ENCODE measurements around the gene DLG2.

Gene DLG2

DNA sequence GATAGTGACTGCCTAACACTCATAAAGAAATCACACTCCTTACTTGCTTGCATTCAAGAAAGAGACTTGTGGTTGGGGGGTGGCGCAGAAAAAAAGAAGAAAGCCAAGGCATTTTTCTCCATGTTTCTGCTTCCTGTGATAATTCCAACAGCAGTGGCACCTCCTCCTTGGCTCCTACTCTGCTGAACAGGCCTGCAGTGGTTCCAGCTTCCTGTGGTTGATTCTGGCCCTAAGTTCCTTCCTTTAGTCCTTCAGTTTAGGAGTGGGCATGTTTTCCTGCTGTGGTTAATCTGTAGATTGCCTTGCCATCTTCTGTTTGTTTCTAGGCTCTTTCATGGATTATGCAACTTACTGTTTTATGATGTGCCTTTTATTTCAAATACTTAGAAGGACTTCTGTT lies 940.4 kb downstream of the DLG2 start:
- Histone ChIP-seq H2AFZ (ENCODE audit: low read length) (no peak overlapping the region), H3K27ac (ENCODE audit: low read length) (no peak overlapping the region), H3K4me3 (ENCODE audit: low read length) (no peak overlapping the region), H3K9me2 (replicated peaks; ENCODE audit: insufficient read depth, low read length) (no peaks in the 10 kb centered on the region), H4K20me1 (ENCODE audit: insufficient read depth, low read length) (no peaks in the 10 kb centered on the region), H3K4me1 (ENCODE audit: low read length) (no peaks in the 10 kb centered on the region), H3K79me2 (ENCODE audit: low read length) (no peaks in the 10 kb centered on the region), H3K4me2 (ENCODE audit: low read depth, low read length) (no peak overlapping the region), H3K36me3 (replicated peaks; ENCODE audit: insufficient read depth, low read length) (no peaks in the 10 kb centered on the region), H3K9ac (ENCODE audit: low read length) (no peak overlapping the region), H3K27me3 (replicated peaks; ENCODE audit: insufficient read depth, low read length) (no peaks in the 10 kb centered on the region), H3F3A (ENCODE audit: insufficient read depth, low read length) (no peaks in the 10 kb centered on the region), H3K9me3 (replicated peaks; ENCODE audit: insufficient read depth, low read length) (no peaks in the 10 kb centered on the region)
- TF ChIP-seq EZH2 (optimal IDR thresholded peaks at IDR 0.05; ENCODE audit: low read depth, low read length) (no peak), EZH2phosphoT487 (IDR thresholded peaks at IDR 0.05; ENCODE audit: low read length) (no peak)
- TF ChIP-seq, protein P1, sequence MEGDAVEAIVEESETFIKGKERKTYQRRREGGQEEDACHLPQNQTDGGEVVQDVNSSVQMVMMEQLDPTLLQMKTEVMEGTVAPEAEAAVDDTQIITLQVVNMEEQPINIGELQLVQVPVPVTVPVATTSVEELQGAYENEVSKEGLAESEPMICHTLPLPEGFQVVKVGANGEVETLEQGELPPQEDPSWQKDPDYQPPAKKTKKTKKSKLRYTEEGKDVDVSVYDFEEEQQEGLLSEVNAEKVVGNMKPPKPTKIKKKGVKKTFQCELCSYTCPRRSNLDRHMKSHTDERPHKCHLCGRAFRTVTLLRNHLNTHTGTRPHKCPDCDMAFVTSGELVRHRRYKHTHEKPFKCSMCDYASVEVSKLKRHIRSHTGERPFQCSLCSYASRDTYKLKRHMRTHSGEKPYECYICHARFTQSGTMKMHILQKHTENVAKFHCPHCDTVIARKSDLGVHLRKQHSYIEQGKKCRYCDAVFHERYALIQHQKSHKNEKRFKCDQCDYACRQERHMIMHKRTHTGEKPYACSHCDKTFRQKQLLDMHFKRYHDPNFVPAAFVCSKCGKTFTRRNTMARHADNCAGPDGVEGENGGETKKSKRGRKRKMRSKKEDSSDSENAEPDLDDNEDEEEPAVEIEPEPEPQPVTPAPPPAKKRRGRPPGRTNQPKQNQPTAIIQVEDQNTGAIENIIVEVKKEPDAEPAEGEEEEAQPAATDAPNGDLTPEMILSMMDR (IDR thresholded peaks at IDR 0.05; ENCODE audit: low read length), result no peak
- DNase-seq, result no peak

DNA sequence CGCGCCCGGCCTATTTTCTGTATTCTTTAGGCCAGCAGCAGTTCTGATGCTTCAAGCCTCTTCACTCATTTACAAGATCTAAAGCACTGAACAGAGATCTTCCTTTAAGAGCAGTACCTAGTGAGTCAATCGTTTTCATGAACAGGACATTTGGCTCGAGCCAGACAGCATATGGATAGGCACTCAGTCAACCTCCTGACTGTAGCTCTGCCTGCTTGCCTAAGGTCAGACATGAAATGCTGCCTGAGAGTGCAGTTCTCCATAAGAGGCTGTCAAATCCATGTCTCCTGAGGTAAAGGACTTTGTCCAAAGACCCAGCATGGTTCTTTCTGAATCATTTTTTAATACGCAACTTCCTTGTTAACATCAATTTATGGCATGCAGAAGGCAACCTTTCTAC lies 941.2 kb downstream of the DLG2 start:
- H3K27ac ChIP-seq (ENCODE audit: low read length), result no peak overlapping the region
- H4K20me1 ChIP-seq (ENCODE audit: insufficient read depth, low read length), result no peaks in the 10 kb centered on the region
- TF ChIP-seq, protein P1 (IDR thresholded peaks at IDR 0.05; ENCODE audit: low read length), result no peak
- TF ChIP-seq EZH2 (optimal IDR thresholded peaks at IDR 0.05; ENCODE audit: low read depth, low read length), result no peak
- TF ChIP-seq EZH2phosphoT487 (IDR thresholded peaks at IDR 0.05; ENCODE audit: low read length), result no peak
- H3K4me1 ChIP-seq (ENCODE audit: low read length), result no peaks in the 10 kb centered on the region
- no peaks in the 10 kb centered on the region for H3K79me2 ChIP-seq (ENCODE audit: low read length)
- no peaks in the 10 kb centered on the region for H3K27me3 ChIP-seq (replicated peaks; ENCODE audit: insufficient read depth, low read length)
- H2AFZ ChIP-seq (ENCODE audit: low read length), result no peak overlapping the region
- no peaks in the 10 kb centered on the region for H3K9me3 ChIP-seq (replicated peaks; ENCODE audit: insufficient read depth, low read length)
- no peak overlapping the region for H3K4me2 ChIP-seq (ENCODE audit: low read depth, low read length)
- H3K9ac ChIP-seq (ENCODE audit: low read length), result no peak overlapping the region
- no peaks in the 10 kb centered on the region for H3F3A ChIP-seq (ENCODE audit: insufficient read depth, low read length)
- no peaks in the 10 kb centered on the region for H3K9me2 ChIP-seq (replicated peaks; ENCODE audit: insufficient read depth, low read length)
- H3K36me3 ChIP-seq (replicated peaks; ENCODE audit: insufficient read depth, low read length), result no peaks in the 10 kb centered on the region
- no peak for DNase-seq
- H3K4me3 ChIP-seq (ENCODE audit: low read length), result no peak overlapping the region

DNA sequence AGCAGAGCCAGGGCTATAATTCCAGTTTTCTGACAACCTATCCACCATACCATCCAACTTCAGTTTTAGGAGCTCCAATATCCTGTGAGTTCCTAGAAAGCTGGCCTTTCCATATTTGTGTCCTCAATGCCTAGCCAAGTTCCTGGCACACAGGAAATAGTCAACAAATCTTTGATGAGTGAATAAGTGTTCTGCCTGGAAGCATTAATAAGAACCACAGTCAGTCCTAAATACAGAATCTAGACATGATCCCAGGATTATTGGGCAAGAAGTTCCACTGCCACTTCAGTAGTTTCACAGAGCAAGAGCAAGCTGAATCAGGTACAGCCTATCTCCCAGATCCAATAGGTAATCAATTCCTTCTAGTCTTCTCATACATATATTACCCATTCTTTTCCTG lies 942.0 kb downstream of the DLG2 start:
- DNase-seq, result no peak
- no peak overlapping the region for H3K4me3 ChIP-seq (ENCODE audit: low read length)
- H3K9ac ChIP-seq (ENCODE audit: low read length), result no peak overlapping the region
- no peaks in the 10 kb centered on the region for H3K9me3 ChIP-seq (replicated peaks; ENCODE audit: insufficient read depth, low read length)
- no peak overlapping the region for H2AFZ ChIP-seq (ENCODE audit: low read length)
- H3K27me3 ChIP-seq (replicated peaks; ENCODE audit: insufficient read depth, low read length), result no peaks in the 10 kb centered on the region
- H3K79me2 ChIP-seq (ENCODE audit: low read length), result no peaks in the 10 kb centered on the region
- H3K27ac ChIP-seq (ENCODE audit: low read length), result no peak overlapping the region
- no peaks in the 10 kb centered on the region for H3K36me3 ChIP-seq (replicated peaks; ENCODE audit: insufficient read depth, low read length)
- H3F3A ChIP-seq (ENCODE audit: insufficient read depth, low read length), result no peaks in the 10 kb centered on the region
- no peak for TF ChIP-seq EZH2 (optimal IDR thresholded peaks at IDR 0.05; ENCODE audit: low read depth, low read length)
- TF ChIP-seq, protein P1 (IDR thresholded peaks at IDR 0.05; ENCODE audit: low read length), result no peak
- no peak for TF ChIP-seq EZH2phosphoT487 (IDR thresholded peaks at IDR 0.05; ENCODE audit: low read length)
- H4K20me1 ChIP-seq (ENCODE audit: insufficient read depth, low read length), result no peaks in the 10 kb centered on the region
- H3K9me2 ChIP-seq (replicated peaks; ENCODE audit: insufficient read depth, low read length), result no peaks in the 10 kb centered on the region
- no peaks in the 10 kb centered on the region for H3K4me1 ChIP-seq (ENCODE audit: low read length)
- H3K4me2 ChIP-seq (ENCODE audit: low read depth, low read length), result no peak overlapping the region

Measured in MM.1S (cell line).